WTC11 (cell line): ENCODE results near the gene ISM1. TPM values are rescaled to one million over a fixed set of nuclear protein-coding genes. Genes with fewer than 3 reads are reported as not detected.

Experiments
- ATAC-seq: fragments of 200-7000 bp; cut with Tn5 transposase; 2 replicates; pipeline ENCODE4 v1.10.0; 2021; ENCODE audit warnings: mild to moderate bottlenecking, moderate library complexity
- CTCF ChIA-PET: fragments of 300-600 bp; sonication (Branson Sonifier 250); formaldehyde crosslinking; loops from one replicate; lab custom pipeline; 2021; ENCODE audit warnings: antibody characterized with exemption; lab: Charles Lee
- POLR2A ChIA-PET: fragments of 350-600 bp; sonication (Branson Sonifier 250); formaldehyde crosslinking; loops from one replicate; lab custom pipeline; 2021; ENCODE audit warnings: antibody characterized with exemption; lab: Charles Lee
- DNase-seq: peaks from one replicate; pipeline ENCODE4 v3.0.0; 2021; ENCODE audit warnings: low spot score
- H3K27ac Mint-ChIP-seq: 2 replicates; pipeline ENCODE4 v1.8.0; 2021; ENCODE audit warnings: mixed read lengths
- H3K27me3 Mint-ChIP-seq: 2 replicates; pipeline ENCODE4 v1.8.0; 2021; ENCODE audit warnings: low read depth, mild to moderate bottlenecking, moderate library complexity, mixed read lengths
- H3K36me3 Mint-ChIP-seq: 2 replicates; pipeline ENCODE4 v1.8.0; 2021; ENCODE audit warnings: mixed read lengths
- H3K4me1 Mint-ChIP-seq: 2 replicates; pipeline ENCODE4 v1.8.0; 2022; ENCODE audit warnings: mixed read lengths
- H3K4me3 Mint-ChIP-seq: 2 replicates; pipeline ENCODE4 v1.8.0; 2021; ENCODE audit warnings: mild to moderate bottlenecking, moderate library complexity, mixed read lengths
- H3K9me3 Mint-ChIP-seq: 2 replicates; pipeline ENCODE4 v1.8.0; 2021; ENCODE audit warnings: mixed read lengths
- CBFB ChIP-seq: sonication (generic); formaldehyde crosslinking; IDR thresholded peaks from 2 replicates; pipeline ENCODE4 v1.8.1; 2022; ENCODE audit warnings: mild to moderate bottlenecking, low read depth, missing genetic modification reagents
- E2F5 ChIP-seq: sonication (generic); formaldehyde crosslinking; IDR thresholded peaks from 2 replicates; pipeline ENCODE4 v1.8.1; 2022; ENCODE audit warnings: mild to moderate bottlenecking, moderate library complexity, missing genetic modification reagents
- FOXJ3 ChIP-seq: sonication (generic); formaldehyde crosslinking; IDR thresholded peaks from 2 replicates; pipeline ENCODE4 v1.9.0; 2021; ENCODE audit warnings: missing genetic modification reagents, mild to moderate bottlenecking, borderline replicate concordance
- GABPB1 ChIP-seq: sonication (generic); formaldehyde crosslinking; IDR thresholded peaks from 2 replicates; pipeline ENCODE4 v1.8.1; 2023; ENCODE audit warnings: mild to moderate bottlenecking, missing genetic modification reagents
- JUN ChIP-seq: sonication (generic); formaldehyde crosslinking; IDR thresholded peaks from 2 replicates; pipeline ENCODE4 v1.8.0; 2023; ENCODE audit warnings: mild to moderate bottlenecking, missing genetic modification reagents
- MYBL2 ChIP-seq: sonication (generic); formaldehyde crosslinking; IDR thresholded peaks from 2 replicates; pipeline ENCODE4 v1.8.1; 2023; ENCODE audit warnings: mild to moderate bottlenecking, moderate library complexity, missing genetic modification reagents
- NFE2L1 ChIP-seq: sonication (generic); formaldehyde crosslinking; IDR thresholded peaks from 2 replicates; pipeline ENCODE4 v1.8.1; 2023; ENCODE audit warnings: missing genetic modification reagents
- NR2C2 ChIP-seq: sonication (generic); formaldehyde crosslinking; IDR thresholded peaks from 2 replicates; pipeline ENCODE4 v1.8.0; 2022; ENCODE audit warnings: mild to moderate bottlenecking, missing genetic modification reagents
- NR3C1 ChIP-seq: sonication (generic); formaldehyde crosslinking; conservative IDR thresholded peaks from 2 replicates; pipeline ENCODE4 v1.8.1; 2023; ENCODE audit warnings: low read depth, mild to moderate bottlenecking, missing genetic modification reagents
- RELA ChIP-seq: sonication (generic); formaldehyde crosslinking; IDR thresholded peaks from 2 replicates; pipeline ENCODE4 v1.8.1; 2022; ENCODE audit warnings: missing genetic modification reagents, mild to moderate bottlenecking, borderline replicate concordance
- SMAD3 ChIP-seq: sonication (generic); formaldehyde crosslinking; IDR thresholded peaks from 2 replicates; pipeline ENCODE4 v1.8.0; 2022; ENCODE audit warnings: missing genetic modification reagents, mild to moderate bottlenecking, borderline replicate concordance
- SMAD4 ChIP-seq: sonication (generic); formaldehyde crosslinking; IDR thresholded peaks from 2 replicates; pipeline ENCODE4 v1.8.0; 2022; ENCODE audit warnings: mild to moderate bottlenecking, missing genetic modification reagents
- TEAD1 ChIP-seq: sonication (generic); formaldehyde crosslinking; IDR thresholded peaks from 2 replicates; pipeline ENCODE4 v1.8.0; 2022; ENCODE audit warnings: mild to moderate bottlenecking, missing genetic modification reagents
- ZNF121 ChIP-seq: sonication (generic); formaldehyde crosslinking; IDR thresholded peaks from 2 replicates; pipeline ENCODE4 v1.8.0; 2023; ENCODE audit warnings: missing genetic modification reagents
- ZNF317 ChIP-seq: sonication (generic); formaldehyde crosslinking; IDR thresholded peaks from 2 replicates; pipeline ENCODE4 v1.8.1; 2023; ENCODE audit warnings: low read depth, mild to moderate bottlenecking, moderate library complexity, missing genetic modification reagents, borderline replicate concordance
- ZNF416 ChIP-seq: fragments of 250-450 bp; sonication (Bioruptor Pico); IDR thresholded peaks from 2 replicates; pipeline ENCODE4 v1.9.0; 2021; ENCODE audit warnings: mild to moderate bottlenecking, inconsistent platforms
- ZNF423 ChIP-seq: fragments of 250-450 bp; sonication (Bioruptor Pico); IDR thresholded peaks from 2 replicates; pipeline ENCODE4 v2.1.2; 2022; ENCODE audit warnings: mild to moderate bottlenecking, moderate library complexity
- total RNA-seq: library from RNA; stranded (reverse); gene quantifications from 3 replicates; pipeline ENCODE4 v1.2.3, GENCODE V29; 2021
- TF ChIP-seq, protein P1 (sequence below): sonication (generic); formaldehyde crosslinking; IDR thresholded peaks from 2 replicates; pipeline ENCODE4 v1.8.0; 2023; ENCODE audit warnings: missing genetic modification reagents, mild to moderate bottlenecking, borderline replicate concordance
- TF ChIP-seq, protein P2 (sequence below): sonication (generic); formaldehyde crosslinking; IDR thresholded peaks from 2 replicates; pipeline ENCODE4 v1.8.1; 2023; ENCODE audit warnings: mild to moderate bottlenecking, moderate library complexity, missing genetic modification reagents
- TF ChIP-seq, protein P3 (sequence below): fragments of 250-450 bp; sonication (Bioruptor Pico); IDR thresholded peaks from 2 replicates; pipeline ENCODE4 v1.9.0; 2021; ENCODE audit warnings: mild to moderate bottlenecking, borderline replicate concordance

Gene ISM1
- total RNA-seq, 1 experiment from 2014 or later = 0.52 TPM

GRCh38 chr20:13183005-13183404 is 38.1 kb upstream of the ISM1 start:
- Mint-ChIP-seq H3K4me3 (no peak overlapping the region), H3K36me3 (peaks cover 6% of the 10 kb centered on the region; the same call in 1 of the 2 replicates), H3K9me3 (peaks cover 11% of the 10 kb centered on the region), H3K27ac (no peak overlapping the region), H3K27me3 (no peaks in the 10 kb centered on the region), H3K4me1 (peaks cover 24% of the 10 kb centered on the region)
- ChIA-PET CTCF (no interaction called here), POLR2A (no interaction called here)
- DNase-seq (no peak), ATAC-seq (no peak)
- TF ChIP-seq MYBL2 = no peak
- TF ChIP-seq, protein P1, sequence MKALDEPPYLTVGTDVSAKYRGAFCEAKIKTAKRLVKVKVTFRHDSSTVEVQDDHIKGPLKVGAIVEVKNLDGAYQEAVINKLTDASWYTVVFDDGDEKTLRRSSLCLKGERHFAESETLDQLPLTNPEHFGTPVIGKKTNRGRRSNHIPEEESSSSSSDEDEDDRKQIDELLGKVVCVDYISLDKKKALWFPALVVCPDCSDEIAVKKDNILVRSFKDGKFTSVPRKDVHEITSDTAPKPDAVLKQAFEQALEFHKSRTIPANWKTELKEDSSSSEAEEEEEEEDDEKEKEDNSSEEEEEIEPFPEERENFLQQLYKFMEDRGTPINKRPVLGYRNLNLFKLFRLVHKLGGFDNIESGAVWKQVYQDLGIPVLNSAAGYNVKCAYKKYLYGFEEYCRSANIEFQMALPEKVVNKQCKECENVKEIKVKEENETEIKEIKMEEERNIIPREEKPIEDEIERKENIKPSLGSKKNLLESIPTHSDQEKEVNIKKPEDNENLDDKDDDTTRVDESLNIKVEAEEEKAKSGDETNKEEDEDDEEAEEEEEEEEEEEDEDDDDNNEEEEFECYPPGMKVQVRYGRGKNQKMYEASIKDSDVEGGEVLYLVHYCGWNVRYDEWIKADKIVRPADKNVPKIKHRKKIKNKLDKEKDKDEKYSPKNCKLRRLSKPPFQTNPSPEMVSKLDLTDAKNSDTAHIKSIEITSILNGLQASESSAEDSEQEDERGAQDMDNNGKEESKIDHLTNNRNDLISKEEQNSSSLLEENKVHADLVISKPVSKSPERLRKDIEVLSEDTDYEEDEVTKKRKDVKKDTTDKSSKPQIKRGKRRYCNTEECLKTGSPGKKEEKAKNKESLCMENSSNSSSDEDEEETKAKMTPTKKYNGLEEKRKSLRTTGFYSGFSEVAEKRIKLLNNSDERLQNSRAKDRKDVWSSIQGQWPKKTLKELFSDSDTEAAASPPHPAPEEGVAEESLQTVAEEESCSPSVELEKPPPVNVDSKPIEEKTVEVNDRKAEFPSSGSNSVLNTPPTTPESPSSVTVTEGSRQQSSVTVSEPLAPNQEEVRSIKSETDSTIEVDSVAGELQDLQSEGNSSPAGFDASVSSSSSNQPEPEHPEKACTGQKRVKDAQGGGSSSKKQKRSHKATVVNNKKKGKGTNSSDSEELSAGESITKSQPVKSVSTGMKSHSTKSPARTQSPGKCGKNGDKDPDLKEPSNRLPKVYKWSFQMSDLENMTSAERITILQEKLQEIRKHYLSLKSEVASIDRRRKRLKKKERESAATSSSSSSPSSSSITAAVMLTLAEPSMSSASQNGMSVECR (CRISPR knock-in tag) = no peak
- TF ChIP-seq ZNF423 (CRISPR knock-in tag) = no peak
- no peak for TF ChIP-seq NR2C2 (CRISPR knock-in tag)
- no peak for TF ChIP-seq ZNF416 (CRISPR knock-in tag)

DNA sequence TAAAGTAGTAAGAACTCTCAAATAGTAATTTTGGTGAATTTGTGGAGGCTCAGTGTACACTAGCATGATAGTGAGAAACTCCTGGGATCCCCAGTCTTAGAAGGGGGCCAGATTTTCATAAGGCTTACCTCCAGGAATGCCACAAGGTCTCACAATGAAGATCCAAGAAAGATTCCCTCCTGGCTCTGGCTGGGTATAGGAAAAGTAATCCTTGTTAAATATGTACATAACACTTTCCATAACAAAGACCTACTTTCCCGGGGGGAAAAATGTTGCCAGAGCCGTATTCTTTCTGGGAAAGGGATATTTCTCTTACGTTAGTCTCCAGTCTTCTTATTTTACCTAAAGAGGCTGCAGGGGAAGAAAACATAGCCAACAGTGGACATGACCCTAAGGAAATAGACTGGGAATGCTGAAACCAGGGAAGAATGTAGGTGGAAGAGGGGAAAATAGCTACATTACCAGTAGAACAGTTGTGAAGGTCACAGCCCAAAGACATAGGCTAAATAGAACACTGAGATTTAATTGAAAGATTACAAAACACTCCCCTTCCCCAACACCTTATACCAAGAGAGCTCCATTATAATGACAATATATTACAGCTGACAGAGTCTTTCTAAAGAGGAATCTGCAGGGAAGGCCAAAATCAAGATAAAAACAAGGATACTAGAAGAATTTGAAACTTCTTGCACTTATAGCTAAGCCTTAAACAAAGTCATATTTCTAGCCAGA is 34.9 kb upstream of the ISM1 start:
- no peaks in the 10 kb centered on the region for H3K27me3 Mint-ChIP-seq
- peaks cover 6% of the 10 kb centered on the region; the same call in 1 of the 2 replicates for H3K36me3 Mint-ChIP-seq
- CTCF ChIA-PET = interaction anchor here (1.1 kb wide), 1 partner anchor 361 kb away, joined by 5 read pairs; no protein-coding TSS in a partner anchor
- TF ChIP-seq MYBL2 (no peak), GABPB1 (CRISPR knock-in tag) (no peak), E2F5 (CRISPR knock-in tag) (no peak), RELA (CRISPR knock-in tag) (no peak), ZNF121 (CRISPR knock-in tag) (no peak), ZNF317 (CRISPR knock-in tag) (no peak), CBFB (CRISPR knock-in tag) (no peak), JUN (CRISPR knock-in tag) (no peak), SMAD4 (no peak), SMAD3 (no peak), NFE2L1 (CRISPR knock-in tag) (no peak), NR2C2 (CRISPR knock-in tag) (no peak), TEAD1 (CRISPR knock-in tag) (no peak), NR3C1 (CRISPR knock-in tag) (no peak), FOXJ3 (CRISPR knock-in tag) (no peak)
- TF ChIP-seq, protein P2, sequence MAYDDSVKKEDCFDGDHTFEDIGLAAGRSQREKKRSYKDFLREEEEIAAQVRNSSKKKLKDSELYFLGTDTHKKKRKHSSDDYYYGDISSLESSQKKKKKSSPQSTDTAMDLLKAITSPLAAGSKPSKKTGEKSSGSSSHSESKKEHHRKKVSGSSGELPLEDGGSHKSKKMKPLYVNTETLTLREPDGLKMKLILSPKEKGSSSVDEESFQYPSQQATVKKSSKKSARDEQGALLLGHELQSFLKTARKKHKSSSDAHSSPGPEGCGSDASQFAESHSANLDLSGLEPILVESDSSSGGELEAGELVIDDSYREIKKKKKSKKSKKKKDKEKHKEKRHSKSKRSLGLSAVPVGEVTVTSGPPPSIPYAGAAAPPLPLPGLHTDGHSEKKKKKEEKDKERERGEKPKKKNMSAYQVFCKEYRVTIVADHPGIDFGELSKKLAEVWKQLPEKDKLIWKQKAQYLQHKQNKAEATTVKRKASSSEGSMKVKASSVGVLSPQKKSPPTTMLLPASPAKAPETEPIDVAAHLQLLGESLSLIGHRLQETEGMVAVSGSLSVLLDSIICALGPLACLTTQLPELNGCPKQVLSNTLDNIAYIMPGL (CRISPR knock-in tag) = no peak
- TF ChIP-seq, protein P3, sequence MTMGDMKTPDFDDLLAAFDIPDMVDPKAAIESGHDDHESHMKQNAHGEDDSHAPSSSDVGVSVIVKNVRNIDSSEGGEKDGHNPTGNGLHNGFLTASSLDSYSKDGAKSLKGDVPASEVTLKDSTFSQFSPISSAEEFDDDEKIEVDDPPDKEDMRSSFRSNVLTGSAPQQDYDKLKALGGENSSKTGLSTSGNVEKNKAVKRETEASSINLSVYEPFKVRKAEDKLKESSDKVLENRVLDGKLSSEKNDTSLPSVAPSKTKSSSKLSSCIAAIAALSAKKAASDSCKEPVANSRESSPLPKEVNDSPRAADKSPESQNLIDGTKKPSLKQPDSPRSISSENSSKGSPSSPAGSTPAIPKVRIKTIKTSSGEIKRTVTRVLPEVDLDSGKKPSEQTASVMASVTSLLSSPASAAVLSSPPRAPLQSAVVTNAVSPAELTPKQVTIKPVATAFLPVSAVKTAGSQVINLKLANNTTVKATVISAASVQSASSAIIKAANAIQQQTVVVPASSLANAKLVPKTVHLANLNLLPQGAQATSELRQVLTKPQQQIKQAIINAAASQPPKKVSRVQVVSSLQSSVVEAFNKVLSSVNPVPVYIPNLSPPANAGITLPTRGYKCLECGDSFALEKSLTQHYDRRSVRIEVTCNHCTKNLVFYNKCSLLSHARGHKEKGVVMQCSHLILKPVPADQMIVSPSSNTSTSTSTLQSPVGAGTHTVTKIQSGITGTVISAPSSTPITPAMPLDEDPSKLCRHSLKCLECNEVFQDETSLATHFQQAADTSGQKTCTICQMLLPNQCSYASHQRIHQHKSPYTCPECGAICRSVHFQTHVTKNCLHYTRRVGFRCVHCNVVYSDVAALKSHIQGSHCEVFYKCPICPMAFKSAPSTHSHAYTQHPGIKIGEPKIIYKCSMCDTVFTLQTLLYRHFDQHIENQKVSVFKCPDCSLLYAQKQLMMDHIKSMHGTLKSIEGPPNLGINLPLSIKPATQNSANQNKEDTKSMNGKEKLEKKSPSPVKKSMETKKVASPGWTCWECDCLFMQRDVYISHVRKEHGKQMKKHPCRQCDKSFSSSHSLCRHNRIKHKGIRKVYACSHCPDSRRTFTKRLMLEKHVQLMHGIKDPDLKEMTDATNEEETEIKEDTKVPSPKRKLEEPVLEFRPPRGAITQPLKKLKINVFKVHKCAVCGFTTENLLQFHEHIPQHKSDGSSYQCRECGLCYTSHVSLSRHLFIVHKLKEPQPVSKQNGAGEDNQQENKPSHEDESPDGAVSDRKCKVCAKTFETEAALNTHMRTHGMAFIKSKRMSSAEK (CRISPR knock-in tag) = no peak
- TF ChIP-seq, all 79 proteins: peak for 0
- no peak for DNase-seq
- H3K4me1 Mint-ChIP-seq = peaks cover 40% of the 10 kb centered on the region
- ATAC-seq = peak; percentile 70
- peak overlapping the region; percentile 86 for H3K27ac Mint-ChIP-seq
- peaks cover 6% of the 10 kb centered on the region for H3K9me3 Mint-ChIP-seq
- POLR2A ChIA-PET = no interaction called here
- H3K4me3 Mint-ChIP-seq = no peak overlapping the region; the same call in 1 of the 2 replicates
